Gastrocnemius medialis (tissue), 4 donors: ENCODE results near the gene NDUFS5. TPM values are rescaled to one million over a fixed set of nuclear protein-coding genes. Genes with fewer than 3 reads are reported as not detected.

Experiments
- ATAC-seq, 2 donors: fragments of 150-250 bp; one replicate each; pipeline ENCODE4 v1.9.1; 2016
- DNase-seq, 2 donors: peaks; one replicate each; pipeline ENCODE4 v3.0.0-alpha.2; 2019
- H3K27ac ChIP-seq, 4 donors: fragments of 200-600 bp; sonication (generic); 1 replicate in 1 of 4; 2 replicates in 3 of 4; pipeline ENCODE4 v1.5.1; 2016 to 2018; ENCODE audit warnings: mild to moderate bottlenecking in 2 of 4, moderate library complexity in 1 of 4
- H3K27me3 ChIP-seq, 3 donors: fragments of 200-600 bp; sonication (generic) in 2 of 3; 1 replicate in 1 of 3; 2 replicates in 2 of 3; pipeline versions ENCODE4 v1.5.1 to v1.6.0; 2016 to 2019; ENCODE audit warnings: mild to moderate bottlenecking in 1 of 3, moderate library complexity in 1 of 3
- H3K36me3 ChIP-seq, 2 donors: fragments of 200-600 bp; sonication (generic) in 1 of 2; one replicate each; pipeline ENCODE4 v1.5.1; 2017 to 2018
- H3K4me1 ChIP-seq, 2 donors: fragments of 200-600 bp; sonication (generic) in 1 of 2; one replicate each; pipeline ENCODE4 v1.5.1; 2016 to 2017; ENCODE audit warnings: mild to moderate bottlenecking in 2 of 2
- H3K4me3 ChIP-seq, 4 donors: fragments of 200-600 bp; sonication (generic) in 3 of 4; 1 replicate in 1 of 4; 2 replicates in 3 of 4; pipeline ENCODE4 v1.5.1; 2016 to 2019; ENCODE audit warnings: mild to moderate bottlenecking in 2 of 4
- H3K9me3 ChIP-seq, 3 donors: fragments of 200-600 bp; sonication (generic) in 2 of 3; 1 replicate in 1 of 3; 2 replicates in 2 of 3; pipeline ENCODE4 v1.5.1; 2016 to 2019
- POLR2A ChIP-seq, 2 donors: fragments of 450-650 bp; IDR thresholded peaks; one replicate each; pipeline ENCODE4 v1.6.1; 2017; ENCODE audit warnings: antibody characterized with exemption in 2 of 2, mild to moderate bottlenecking in 2 of 2, moderate library complexity in 2 of 2
- in situ Hi-C, 4 donors: fragments of 200-750 bp; cut with MboI; loops; one replicate each; pipeline versions ENCODE4 v1.15.0 to v1.8.0; 2017; ENCODE audit warnings: low sequenced_read_pairs in 4 of 4
- intact Hi-C: fragments of 100-400 bp; cut with DNase I; formaldehyde crosslinking; loops from one replicate; pipeline ENCODE4 v1.15.1; 2023; ENCODE audit warnings: low total_unique reads
- total RNA-seq, 4 donors: library from RNA; depleted of rRNA; stranded (reverse); fragments of >200 nt; gene quantifications; one replicate each; pipeline versions ENCODE4 v1.1.0 to v1.2.3, GENCODE V29; 2016
- TF ChIP-seq, protein P1 (sequence below), 5 experiments: fragments of 450-650 bp in 3 of 5; fragments of 200-600 bp in 2 of 5; sonication (generic) in 2 of 5; IDR thresholded peaks in 4 of 5; conservative IDR thresholded peaks in 1 of 5; 1 replicate in 4 of 5; 2 replicates in 1 of 5; pipeline ENCODE4 v1.5.1; 2016 to 2019; ENCODE audit warnings: antibody characterized with exemption in 5 of 5, mild to moderate bottlenecking in 3 of 5, moderate library complexity in 3 of 5

NDUFS5 gene
- total RNA-seq, 4 donors from 2014 or later, result 603 to 976 (median 911) TPM

DNA sequence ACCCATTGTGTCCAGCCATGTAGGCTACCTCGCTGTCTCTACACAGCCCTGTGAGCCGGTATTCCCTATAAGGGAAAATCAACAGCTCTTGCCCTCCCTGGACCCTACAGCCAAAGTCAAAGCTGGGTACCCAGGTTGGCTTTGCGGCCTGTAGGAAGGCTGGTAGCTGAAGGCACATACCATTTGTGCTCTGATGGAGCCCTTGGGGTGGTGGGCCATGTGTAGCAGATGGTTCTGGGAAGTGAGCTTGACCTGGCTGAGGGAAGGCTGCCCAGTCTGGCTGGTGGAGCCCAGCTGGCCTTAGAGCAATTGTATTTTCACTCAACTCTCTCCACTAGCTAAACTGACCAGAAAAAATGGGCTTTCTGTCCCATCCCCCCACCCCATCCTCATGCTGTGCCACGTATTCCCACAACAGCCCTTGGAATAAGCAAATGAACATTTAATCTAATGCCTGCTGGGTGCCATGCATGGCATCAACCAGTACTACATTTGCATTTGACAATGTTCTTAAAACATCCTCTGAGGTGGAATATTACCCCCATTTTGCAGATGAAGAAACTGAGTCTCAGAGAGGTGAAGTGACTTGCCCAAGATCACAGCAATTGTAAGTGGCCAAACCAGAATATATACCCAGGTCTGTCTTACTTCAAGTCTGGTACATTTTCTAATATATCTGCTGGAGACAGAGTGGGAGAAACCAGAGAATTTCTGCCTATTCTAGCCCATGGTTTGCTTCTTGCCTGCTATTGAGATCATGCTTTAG lies 56.8 kb downstream of the NDUFS5 start:
- in situ Hi-C loops, result loop anchor here in 2 of 4 donors (10.0 to 25.0 kb wide), 2 partner anchors 88 to 221 kb away; partner anchors contain the start of genes MYCBP (in 2 of the 2), RRAGC (in 2 of the 2) and AKIRIN1 (in 1 of the 2)
- no peaks in the 10 kb centered on the region for H3K9me3 ChIP-seq
- no peak overlapping the region for H3K27ac ChIP-seq
- ATAC-seq, result no peak
- H3K4me1 ChIP-seq, result peaks cover 0 to 5% of the 10 kb centered on the region in 2 donors
- no peak for DNase-seq
- TF ChIP-seq POLR2A (IDR thresholded peaks at IDR 0.05), result no peak
- TF ChIP-seq, protein P1, sequence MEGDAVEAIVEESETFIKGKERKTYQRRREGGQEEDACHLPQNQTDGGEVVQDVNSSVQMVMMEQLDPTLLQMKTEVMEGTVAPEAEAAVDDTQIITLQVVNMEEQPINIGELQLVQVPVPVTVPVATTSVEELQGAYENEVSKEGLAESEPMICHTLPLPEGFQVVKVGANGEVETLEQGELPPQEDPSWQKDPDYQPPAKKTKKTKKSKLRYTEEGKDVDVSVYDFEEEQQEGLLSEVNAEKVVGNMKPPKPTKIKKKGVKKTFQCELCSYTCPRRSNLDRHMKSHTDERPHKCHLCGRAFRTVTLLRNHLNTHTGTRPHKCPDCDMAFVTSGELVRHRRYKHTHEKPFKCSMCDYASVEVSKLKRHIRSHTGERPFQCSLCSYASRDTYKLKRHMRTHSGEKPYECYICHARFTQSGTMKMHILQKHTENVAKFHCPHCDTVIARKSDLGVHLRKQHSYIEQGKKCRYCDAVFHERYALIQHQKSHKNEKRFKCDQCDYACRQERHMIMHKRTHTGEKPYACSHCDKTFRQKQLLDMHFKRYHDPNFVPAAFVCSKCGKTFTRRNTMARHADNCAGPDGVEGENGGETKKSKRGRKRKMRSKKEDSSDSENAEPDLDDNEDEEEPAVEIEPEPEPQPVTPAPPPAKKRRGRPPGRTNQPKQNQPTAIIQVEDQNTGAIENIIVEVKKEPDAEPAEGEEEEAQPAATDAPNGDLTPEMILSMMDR (IDR thresholded peaks at IDR 0.05 in 4 of 5, conservative IDR thresholded peaks at IDR 0.05 in 1 of 5), result no peak
- no peak overlapping the region for H3K4me3 ChIP-seq
- no peaks in the 10 kb centered on the region for H3K36me3 ChIP-seq
- intact Hi-C loops, result no loop called here
- H3K27me3 ChIP-seq, result peaks cover 16 to 27% (median 21%) of the 10 kb centered on the region in 3 donors

GRCh38 chr1:39084191-39084590 lies 58.0 kb downstream of the NDUFS5 start:
- intact Hi-C loops (no loop called here), in situ Hi-C loops (loop anchor here in 2 of 4 donors (10.0 to 25.0 kb wide), 2 partner anchors 89 to 222 kb away; partner anchors contain the start of genes MYCBP (in 2 of the 2), RRAGC (in 2 of the 2) and AKIRIN1 (in 1 of the 2))
- H3K4me1 ChIP-seq, result peaks cover 0 to 5% of the 10 kb centered on the region in 2 donors
- ATAC-seq (no peak), DNase-seq (no peak)
- H3K27me3 ChIP-seq, result peaks cover 16 to 27% (median 21%) of the 10 kb centered on the region in 3 donors
- H3K27ac ChIP-seq, result no peak overlapping the region
- no peaks in the 10 kb centered on the region for H3K36me3 ChIP-seq
- H3K9me3 ChIP-seq, result no peaks in the 10 kb centered on the region
- H3K4me3 ChIP-seq, result no peak overlapping the region
- TF ChIP-seq, protein P1 (IDR thresholded peaks at IDR 0.05 in 4 of 5, conservative IDR thresholded peaks at IDR 0.05 in 1 of 5), result no peak
- no peak for TF ChIP-seq POLR2A (IDR thresholded peaks at IDR 0.05)

Other genes starting within 250 kb of the NDUFS5 start
- 10 to 100 TPM in 2 of 4 donors, 1 to 10 TPM in 2; 8.0 to 15.5 (median 11.2) TPM for gene RRAGC, start 166.6 kb upstream of the NDUFS5 start, total RNA-seq
- 10 to 100 TPM in 3 of 4 donors, 1 to 10 TPM in 1; 9.8 to 22.3 (median 13.5) TPM for gene MYCBP, start 153.0 kb upstream of the NDUFS5 start, total RNA-seq
- not detected for gene GJA9, start 144.8 kb upstream of the NDUFS5 start, total RNA-seq
- not detected for gene RHBDL2, start 84.5 kb upstream of the NDUFS5 start, total RNA-seq
- gene AKIRIN1, start 35.1 kb upstream of the NDUFS5 start, total RNA-seq, result 10 to 100 TPM; 28.2 to 46.0 (median 34.2) TPM
- 100 to 1,000 TPM in 2 of 4 donors, 10 to 100 TPM in 2; 78.7 to 139 (median 113) TPM for gene MACF1, start 178.3 kb downstream of the NDUFS5 start, total RNA-seq